ENCODE data around the gene TBC1D22A. TPM values are rescaled to one million over a fixed set of nuclear protein-coding genes. Genes with fewer than 3 reads are reported as not detected.

Gene TBC1D22A
- total and polyA plus RNA-seq, 11 donors = 9.4 to 30.7 (median 18.6) TPM

GRCh38 chr22:47088480-47089158 is 326.2 kb downstream of the TBC1D22A start:
- DNase-seq (no peak), ATAC-seq (no peak)
- Histone ChIP-seq H3K27me3 (no peaks in the 10 kb centered on the region), H3K36me3 (no peaks in the 10 kb centered on the region), H3K9me3 (peaks cover 0 to 2% (median 0%) of the 10 kb centered on the region in 12 donors), H3K4me3 (no peak overlapping the region), H3K27ac (no peak overlapping the region), H3K4me1 (peaks cover 0 to 12% (median 0%) of the 10 kb centered on the region in 12 donors)
- WGBS, 4 donors = 75 to 85% (median 79%) methylated on average over 11 of the region's 11 CpGs
- TF ChIP-seq CTCF (IDR thresholded peaks at IDR 0.05) (no peak), POLR2A (IDR thresholded peaks at IDR 0.05) (no peak)
- intact Hi-C loops (cut with DNase I) = no loop called here

GRCh38 chr22:47089374-47089773 is 326.9 kb downstream of the TBC1D22A start:
- Histone ChIP-seq H3K27ac (no peak overlapping the region), H3K9me3 (peaks cover 0 to 9% (median 0%) of the 10 kb centered on the region in 12 donors), H3K27me3 (no peaks in the 10 kb centered on the region), H3K4me3 (no peak overlapping the region), H3K4me1 (peaks cover 0 to 12% (median 0%) of the 10 kb centered on the region in 12 donors), H3K36me3 (no peaks in the 10 kb centered on the region)
- TF ChIP-seq CTCF (IDR thresholded peaks at IDR 0.05) (no peak), POLR2A (IDR thresholded peaks at IDR 0.05) (no peak)
- intact Hi-C loops (cut with DNase I) = no loop called here
- WGBS, 4 donors = 87 to 92% (median 89%) methylated on average over 7 of the region's 7 CpGs
- no peak for DNase-seq
- no peak for ATAC-seq

GRCh38 chr22:47089796-47090460 is 327.5 kb downstream of the TBC1D22A start:
- no peak for TF ChIP-seq CTCF (IDR thresholded peaks at IDR 0.05)
- no peak for TF ChIP-seq POLR2A (IDR thresholded peaks at IDR 0.05)

GRCh38 chr22:47090591-47091245 is 328.3 kb downstream of the TBC1D22A start:
- H3K27ac ChIP-seq = no peak overlapping the region
- ATAC-seq (no peak), DNase-seq (no peak)
- H3K36me3 ChIP-seq = no peaks in the 10 kb centered on the region
- no peak for TF ChIP-seq POLR2A (IDR thresholded peaks at IDR 0.05)
- no peak for TF ChIP-seq CTCF (IDR thresholded peaks at IDR 0.05)
- peaks cover 0 to 9% (median 0%) of the 10 kb centered on the region in 12 donors for H3K9me3 ChIP-seq
- no peaks in the 10 kb centered on the region for H3K27me3 ChIP-seq
- H3K4me3 ChIP-seq = peak overlapping the region in 8 of 12 donors; percentile 12 to 44 (median 32)
- peaks cover 0 to 12% (median 0%) of the 10 kb centered on the region in 12 donors for H3K4me1 ChIP-seq
- 7 to 20% (median 17%) methylated on average over 27 to 29 of the region's 29 CpGs for WGBS, 4 donors
- intact Hi-C loops (cut with DNase I) = no loop called here

More at GRCh38 chr22:47089796-47090460, 327.5 kb downstream of the TBC1D22A start:
- H3K27me3 ChIP-seq = no peaks in the 10 kb centered on the region
- DNase-seq (no peak), ATAC-seq (peak in 1 of 4 donors; percentile 13)
- H3K27ac ChIP-seq = no peak overlapping the region
- peaks cover 0 to 12% (median 0%) of the 10 kb centered on the region in 12 donors for H3K4me1 ChIP-seq
- H3K4me3 ChIP-seq = peak overlapping the region in 5 of 12 donors; percentile 9 to 44 (median 35)
- intact Hi-C loops (cut with DNase I) = no loop called here
- peaks cover 0 to 9% (median 0%) of the 10 kb centered on the region in 12 donors for H3K9me3 ChIP-seq
- 74 to 80% (median 78%) methylated on average over 14 to 21 of the region's 21 CpGs for WGBS, 4 donors
- no peaks in the 10 kb centered on the region for H3K36me3 ChIP-seq

All from heart left ventricle (tissue), 16 donors.